HG03378 (cell line): ENCODE measurements around the gene ZNF37A.
"Not testable (repeated sequence)": the region's sequence is repeated elsewhere in the genome, so short reads cannot be mapped to it uniquely, and the experiment has no call there.

Source experiments
- ATAC-seq: cut with Tn5 transposase; IDR thresholded peaks from one replicate; pipeline ENCODE4 v1.9.1; 2021; ENCODE audit warnings: mild to moderate bottlenecking, moderate library complexity; ENCODE audit not compliant: unreplicated experiment

Gene ZNF37A

GRCh38 chr10:38147686-38148085 lies 53.5 kb downstream of the ZNF37A start:
- no peak for ATAC-seq

DNA sequence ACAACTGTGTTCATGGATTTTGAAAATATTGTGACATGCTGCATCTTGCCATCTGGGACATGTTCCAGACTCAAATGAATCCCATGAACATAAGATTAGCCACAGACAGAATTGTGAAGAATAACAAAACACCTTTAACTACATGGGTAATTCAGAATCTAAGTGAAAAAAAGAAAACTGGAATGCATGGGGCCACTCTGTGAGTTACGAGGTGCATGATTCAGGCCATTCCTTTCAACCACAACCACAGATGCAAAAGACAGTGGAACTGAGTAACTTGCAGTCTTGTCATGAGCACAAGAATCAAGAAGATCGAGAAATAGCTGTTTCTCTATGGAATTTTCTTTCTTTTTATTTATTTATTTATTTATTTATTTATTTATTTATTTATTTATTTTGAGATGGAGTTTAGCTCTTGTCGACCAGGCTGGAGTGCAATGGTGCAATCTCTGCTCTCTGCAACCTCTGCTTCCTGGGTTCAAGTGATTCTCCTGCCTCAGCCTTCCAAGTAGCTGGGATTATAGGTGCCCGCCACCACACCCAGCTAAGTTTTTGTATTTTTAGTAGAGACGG lies 56.8 kb downstream of the ZNF37A start:
- ATAC-seq, result not testable (repeated sequence)

DNA sequence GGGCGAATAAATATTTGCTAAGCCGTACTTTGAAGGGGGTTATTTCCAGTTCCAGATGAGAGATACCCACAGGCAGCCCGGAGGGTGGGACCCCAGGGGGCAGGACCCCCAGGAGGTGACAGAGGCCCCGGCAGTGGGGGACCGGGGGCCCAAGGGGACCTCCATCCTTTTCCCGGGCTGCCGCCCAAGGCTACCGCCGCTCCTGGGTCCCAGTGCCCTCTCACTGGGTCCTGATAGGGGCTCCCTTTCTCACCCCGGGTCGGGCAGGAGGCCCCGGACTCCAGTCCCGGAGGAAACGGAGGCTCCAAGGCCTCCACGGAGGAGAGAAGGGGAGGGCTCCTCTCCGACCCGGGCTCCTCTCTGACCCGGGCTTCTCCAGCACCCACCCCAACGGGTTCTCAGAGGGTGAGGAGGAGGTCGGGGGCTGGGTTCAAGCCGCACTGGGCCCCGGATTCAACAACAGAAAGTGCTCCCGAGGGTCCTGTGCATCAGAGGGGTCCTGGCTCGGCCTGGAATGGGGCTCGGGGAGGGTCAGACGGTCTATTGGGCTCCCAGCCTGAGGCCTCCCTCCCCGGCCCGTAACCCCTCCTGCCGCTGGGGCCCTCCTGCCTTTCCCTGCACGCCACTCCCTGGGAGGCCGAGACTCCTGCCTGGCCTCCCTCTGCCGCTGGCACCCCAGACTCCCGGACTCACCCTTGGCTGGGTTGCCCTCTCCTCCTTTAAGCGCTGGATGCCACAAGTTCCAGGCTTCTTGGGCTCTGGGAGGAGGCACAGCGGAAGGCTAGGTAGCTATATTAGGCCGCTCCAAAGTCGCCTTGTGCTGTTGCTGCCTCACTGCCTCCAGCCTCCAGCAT lies 62.5 kb downstream of the ZNF37A start:
- ATAC-seq, result no peak

GRCh38 chr10:38157270-38157685 lies 63.1 kb downstream of the ZNF37A start:
- no peak for ATAC-seq

DNA sequence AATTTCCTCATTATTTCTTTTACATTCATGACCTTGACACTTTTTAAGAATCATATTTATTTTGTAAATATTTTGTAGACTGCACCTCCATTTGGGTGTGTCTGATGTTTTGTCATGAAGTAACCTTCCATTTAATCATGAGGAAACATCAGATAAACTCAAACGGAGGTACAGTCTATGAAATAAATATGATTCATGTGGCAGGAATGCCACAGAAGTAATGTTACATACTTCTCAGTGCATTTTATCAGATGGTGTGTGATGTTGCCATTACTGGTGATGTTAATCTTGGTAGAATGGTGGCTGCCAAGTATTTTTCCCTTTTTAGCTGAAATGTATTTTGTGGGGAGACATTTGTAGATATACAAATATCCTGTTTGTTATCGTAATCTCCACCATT lies 64.9 kb downstream of the ZNF37A start:
- ATAC-seq, result no peak

DNA sequence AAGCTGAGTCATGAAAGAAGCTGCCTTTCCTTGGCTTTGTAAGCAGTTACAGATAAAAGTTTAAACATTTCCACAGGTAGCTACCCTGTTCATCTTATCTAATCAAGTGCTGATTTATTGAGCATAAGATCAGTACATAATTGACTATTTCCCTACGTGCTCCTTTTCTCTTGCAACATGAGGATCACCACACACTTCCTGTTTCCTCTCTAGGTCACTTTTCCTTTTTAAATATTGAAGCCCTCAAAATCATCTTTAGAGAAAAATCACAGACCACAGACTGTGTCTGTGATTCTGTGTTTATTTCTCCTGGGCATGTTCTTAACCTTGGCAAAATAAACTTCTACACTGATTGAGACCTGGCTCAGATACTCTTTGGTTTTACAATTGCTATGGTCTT lies 69.5 kb downstream of the ZNF37A start:
- no peak for ATAC-seq

DNA sequence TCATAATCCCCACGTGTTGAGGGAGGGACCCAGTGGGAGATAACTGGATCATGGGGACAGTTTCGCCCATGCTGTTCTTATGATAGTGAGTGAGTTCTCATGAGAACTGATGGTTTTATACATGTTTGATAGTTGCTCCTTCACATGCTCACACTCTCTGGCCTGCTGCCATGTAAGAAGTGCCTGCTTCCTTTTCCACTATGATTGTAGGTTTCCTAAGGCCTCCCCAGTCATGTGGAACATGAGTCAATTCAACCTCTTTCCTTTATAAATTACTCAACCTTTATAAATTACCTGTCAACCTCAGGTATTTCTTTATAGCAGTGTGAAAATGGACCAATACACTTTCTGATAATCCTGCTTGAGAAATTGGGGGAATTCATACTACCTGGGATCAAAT lies 80.2 kb downstream of the ZNF37A start:
- no peak for ATAC-seq

GRCh38 chr10:38184477-38184876 lies 90.3 kb downstream of the ZNF37A start:
- no peak for ATAC-seq
